HepG2 (cell line): ENCODE results near the gene CACNA1D. TPM values are rescaled to one million over a fixed set of nuclear protein-coding genes. Genes with fewer than 3 reads are reported as not detected.

Experiments
- ATAC-seq: fragments of 200-7000 bp; cut with Tn5 transposase; 3 replicates; pipeline ENCODE4 v1.9.1; 2020; ENCODE audit warnings: mild to moderate bottlenecking, moderate library complexity
- BruUV-seq: library from RNA; stranded (reverse); fragments of 400-500 nt; replicated peaks from 2 replicates; lab custom pipeline; 2021; lab: Mats Ljungman, UMichigan
- CTCF ChIA-PET: fragments of 300-600 bp; formaldehyde crosslinking; extraction: SDS; loops from one replicate; lab custom pipeline; 2021; ENCODE audit warnings: low total read pairs, inconsistent platforms, low intra/inter-chr PET ratio; lab: Yijun Ruan, JAX
- POLR2A ChIA-PET: fragments of 350-600 bp; sonication (Branson Sonifier 250); formaldehyde crosslinking; loops from one replicate; lab custom pipeline; 2020; ENCODE audit warnings: antibody characterized with exemption, inconsistent platforms; lab: Yijun Ruan, JAX
- DNase-seq: peaks from one replicate; pipeline ENCODE4 v3.0.0-alpha.2; 2015; ENCODE audit warnings: low spot score
- FAIRE-seq: peaks from 3 replicates; lab custom pipeline; 2011; peaks lifted over from hg19 to GRCh38; lab: Jason Lieb, UNC
- H2AFZ ChIP-seq: one replicate; pipeline ENCODE4 v1.6.1; 2011; ENCODE audit warnings: low read length, inconsistent platforms
- H3K27ac ChIP-seq: fragments of 300-600 bp; 3 replicates; pipeline ENCODE4 v1.8.0; 2011; ENCODE audit warnings: mixed run types, mild to moderate bottlenecking, mixed read lengths, low read length, inconsistent platforms; ENCODE audit not compliant: insufficient read depth; ENCODE audit errors: extremely low read length
- H3K27me3 ChIP-seq, 2 experiments: fragments of 200-600 bp in 1 of 2; 2 replicates in 1 of 2; 3 replicates in 1 of 2; pipeline versions ENCODE4 v1.6.0 to v1.8.0; 2011; ENCODE audit warnings: low read length in 2 of 2, mild to moderate bottlenecking in 2 of 2, moderate library complexity in 2 of 2, inconsistent platforms in 1 of 2; ENCODE audit not compliant: insufficient read depth in 2 of 2, control insufficient read depth in 1 of 2
- H3K36me3 ChIP-seq, 2 experiments: fragments of 200-600 bp in 1 of 2; replicated peaks in 1 of 2; 2 replicates in 1 of 2; 3 replicates in 1 of 2; pipeline versions ENCODE4 v1.5.1 to v1.8.0; 2011; ENCODE audit warnings: low read length in 2 of 2, inconsistent platforms in 1 of 2; ENCODE audit not compliant: insufficient read depth in 2 of 2, control insufficient read depth in 1 of 2
- H3K4me1 ChIP-seq: 2 replicates; pipeline ENCODE4 v1.5.1; 2012; ENCODE audit warnings: low read length, inconsistent platforms; ENCODE audit not compliant: insufficient read depth
- H3K4me2 ChIP-seq: 2 replicates; pipeline ENCODE4 v1.6.0; 2011; ENCODE audit warnings: low read depth, low read length, inconsistent platforms
- H3K4me3 ChIP-seq, 3 experiments: fragments of 200-600 bp in 1 of 3; sonication (generic), shearing (Covaris generic) in 1 of 3; replicated peaks in 1 of 3; 2 replicates each; pipeline ENCODE4 v1.5.1; 2011 to 2016; ENCODE audit warnings: low read length in 3 of 3, inconsistent platforms in 2 of 3, low read depth in 2 of 3, mild to moderate bottlenecking in 2 of 3, control low read depth in 1 of 3, mixed read lengths in 1 of 3; ENCODE audit not compliant: insufficient read depth in 1 of 3
- H3K79me2 ChIP-seq: one replicate; pipeline ENCODE4 v1.6.1; 2011; ENCODE audit warnings: low read length, inconsistent platforms; ENCODE audit not compliant: insufficient read depth
- H3K9ac ChIP-seq: 2 replicates; pipeline ENCODE4 v1.6.0; 2011; ENCODE audit warnings: mild to moderate bottlenecking, low read depth, low read length, inconsistent platforms; ENCODE audit not compliant: insufficient read depth
- H3K9me3 ChIP-seq: 2 replicates; pipeline ENCODE4 v1.5.1; 2012; ENCODE audit warnings: mild to moderate bottlenecking, low read length
- H4K20me1 ChIP-seq: 2 replicates; pipeline ENCODE4 v1.6.0; 2011; ENCODE audit warnings: inconsistent platforms, mild to moderate bottlenecking, low read length, moderate library complexity; ENCODE audit not compliant: insufficient read depth
- ARID2 ChIP-seq: sonication (generic); formaldehyde crosslinking; IDR thresholded peaks from 2 replicates; pipeline ENCODE4 v1.8.1; 2022; ENCODE audit warnings: mild to moderate bottlenecking, missing genetic modification reagents, borderline replicate concordance
- BHLHE40 ChIP-seq: IDR thresholded peaks from 2 replicates; pipeline ENCODE4 v1.6.1; 2011; ENCODE audit warnings: low read length, improper control_type of control experiment
- EHMT2 ChIP-seq: fragments of 200-600 bp; sonication (generic); IDR thresholded peaks from 2 replicates; pipeline ENCODE4 v1.7.0; 2017; ENCODE audit warnings: antibody characterized with exemption, low read depth, low read length, borderline replicate concordance
- POLR2A ChIP-seq, 2 experiments: IDR thresholded peaks; 2 replicates each; pipeline ENCODE4 v1.6.1; 2011; ENCODE audit warnings: low read depth in 2 of 2, low read length in 2 of 2, mild to moderate bottlenecking in 1 of 2, moderate library complexity in 1 of 2; ENCODE audit not compliant: insufficient read depth in 1 of 2
- POLR2AphosphoS5 ChIP-seq: IDR thresholded peaks from 2 replicates; pipeline ENCODE4 v1.6.1; 2012; ENCODE audit warnings: low read depth, low read length
- POLR2G ChIP-seq: fragments of 200-400 bp; formaldehyde crosslinking; IDR thresholded peaks from 2 replicates; pipeline ENCODE4 v1.6.1; 2018; ENCODE audit warnings: mild to moderate bottlenecking, low read depth, low read length, moderate library complexity
- RXRA ChIP-seq: sonication (generic); formaldehyde crosslinking; IDR thresholded peaks from 2 replicates; pipeline ENCODE4 v1.5.1; 2020; ENCODE audit warnings: missing genetic modification reagents
- SMAD3 ChIP-seq: sonication (generic); formaldehyde crosslinking; IDR thresholded peaks from 2 replicates; pipeline ENCODE4 v1.4.0; 2020; ENCODE audit warnings: missing genetic modification reagents
- SRSF9 ChIP-seq: fragments of 200-400 bp; formaldehyde crosslinking; IDR thresholded peaks from 2 replicates; pipeline ENCODE4 v1.6.1; 2018; ENCODE audit warnings: borderline replicate concordance, mild to moderate bottlenecking, low read depth, low read length; ENCODE audit not compliant: insufficient read depth, poor library complexity, severe bottlenecking
- TAF1 ChIP-seq: sonication (generic); formaldehyde crosslinking; IDR thresholded peaks from 2 replicates; pipeline ENCODE4 v1.4.0; 2020; ENCODE audit warnings: missing genetic modification reagents
- ZNF557 ChIP-seq: sonication (generic); formaldehyde crosslinking; IDR thresholded peaks from 2 replicates; pipeline ENCODE4 v1.4.0; 2020; ENCODE audit warnings: missing genetic modification reagents
- ZNF761 ChIP-seq: sonication (generic); formaldehyde crosslinking; conservative IDR thresholded peaks from 2 replicates; pipeline ENCODE4 v1.4.0; 2020; ENCODE audit warnings: mild to moderate bottlenecking, missing genetic modification reagents
- ZSCAN9 ChIP-seq: IDR thresholded peaks from 2 replicates; pipeline ENCODE4 v1.6.1; 2016; ENCODE audit warnings: borderline replicate concordance
- WGBS: methylation state at CpG from one replicate; pipeline ENCODE4 v1.1.6; 2017; ENCODE audit warnings: low lambda C conversion rate; 5-methylcytosine and 5-hydroxymethylcytosine counted together
- in situ Hi-C: cut with HindIII; loops from 2 replicates; pipeline ENCODE4 v1.10.0; 2017; ENCODE audit warnings: low pct_unique_long_range_greater_than_20kb; ENCODE audit not compliant: extremely low pct_ligation_motif_present
- intact Hi-C: fragments of 100-400 bp; cut with micrococcal nuclease; formaldehyde crosslinking; loops from one replicate; pipeline ENCODE4 v1.10.0; 2022; ENCODE audit not compliant: unreplicated experiment
- polyA plus RNA-seq, 8 experiments: library from polyadenylated mRNA; depleted of rRNA in 3 of 8; stranded (reverse) in 7 of 8; unstranded in 1 of 8; fragments of >200 nt; fragmentation: Illumina TruSeq in 4 of 8; extraction: Trizol in 4 of 8; gene quantifications; 2 replicates each; pipeline versions ENCODE4 v1.2.1 to v1.2.3, GENCODE V29; 2011 to 2016; ENCODE audit warnings: low read depth in 4 of 8, missing spikeins in 1 of 8, mixed read lengths in 1 of 8; ENCODE audit not compliant: insufficient read depth in 1 of 8
- total RNA-seq, 5 experiments: library from RNA; depleted of rRNA; stranded (reverse); fragments of >200 nt; fragmentation: Illumina TruSeq; extraction: Trizol; gene quantifications; 2 replicates each; pipeline ENCODE4 v1.2.3, GENCODE V29; 2016; ENCODE audit warnings: low read depth in 1 of 5
- TF ChIP-seq, protein P1 (sequence below): sonication (generic); formaldehyde crosslinking; IDR thresholded peaks from 2 replicates; pipeline ENCODE4 v1.4.0; 2020; ENCODE audit warnings: missing genetic modification reagents
- TF ChIP-seq, protein P2 (sequence below): sonication (generic); formaldehyde crosslinking; IDR thresholded peaks from 2 replicates; pipeline ENCODE4 v1.4.0; 2020; ENCODE audit warnings: missing genetic modification reagents, borderline replicate concordance

Gene CACNA1D
- total and polyA plus RNA-seq, 2 of the 13 experiments (the other 11 are each of a cell fraction or from before 2014, with no cell fraction given) = 0.26 to 0.38 TPM

DNA sequence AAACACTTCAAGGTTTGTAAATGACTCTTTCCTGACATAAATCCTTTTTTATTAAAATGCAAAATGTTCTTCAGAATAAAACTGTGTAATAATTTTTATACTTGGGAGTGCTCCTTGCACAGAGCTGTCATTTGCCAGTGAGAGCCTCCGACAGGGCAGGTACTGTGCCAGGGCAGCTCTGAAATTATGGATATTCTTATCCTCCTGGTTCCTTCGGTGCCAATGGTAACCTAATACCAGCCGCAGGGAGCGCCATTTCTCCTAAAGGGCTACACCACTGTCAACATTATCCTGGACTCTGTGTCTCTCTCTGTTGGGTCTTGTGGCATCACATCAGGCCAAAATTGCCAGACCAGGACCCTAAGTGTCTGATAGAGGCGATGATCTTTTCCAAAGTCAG, 318.8 kb downstream of the CACNA1D start:
- no peak for FAIRE-seq
- Histone ChIP-seq H3K36me3 (peaks cover 10 to 29% of the 10 kb centered on the region in 2 experiments), H3K79me2 (no peaks in the 10 kb centered on the region), H3K27me3 (no peaks in the 10 kb centered on the region), H3K4me1 (peaks cover 9% of the 10 kb centered on the region)
- WGBS = 94% methylated on average over 5 of the region's 5 CpGs
- CTCF ChIA-PET = no interaction called here
- TF ChIP-seq POLR2AphosphoS5 (0 out of 2 replicates have a peak, but pooled peaks have one; percentile 21), SMAD3 (CRISPR knock-in tag) (no peak)
- TF ChIP-seq, all 625 proteins: peak for 1
- in situ Hi-C loops (no loop called here), intact Hi-C loops (no loop called here)
- no peak overlapping the region for H2AFZ ChIP-seq
- no peak overlapping the region for H3K4me2 ChIP-seq
- POLR2A ChIA-PET = interaction anchor here (12.1 kb wide), 1 partner anchor 30 kb away, joined by 156 read pairs; the partner anchor contains the start of gene CHDH
- no peak for DNase-seq
- peaks cover 18% of the 10 kb centered on the region for H4K20me1 ChIP-seq
- no peaks in the 10 kb centered on the region for H3K9me3 ChIP-seq
- no peak for ATAC-seq
- BruUV-seq = no TSS peak
- H3K27ac ChIP-seq = no peak overlapping the region
- no peak overlapping the region for H3K9ac ChIP-seq
- no peak overlapping the region for H3K4me3 ChIP-seq

DNA sequence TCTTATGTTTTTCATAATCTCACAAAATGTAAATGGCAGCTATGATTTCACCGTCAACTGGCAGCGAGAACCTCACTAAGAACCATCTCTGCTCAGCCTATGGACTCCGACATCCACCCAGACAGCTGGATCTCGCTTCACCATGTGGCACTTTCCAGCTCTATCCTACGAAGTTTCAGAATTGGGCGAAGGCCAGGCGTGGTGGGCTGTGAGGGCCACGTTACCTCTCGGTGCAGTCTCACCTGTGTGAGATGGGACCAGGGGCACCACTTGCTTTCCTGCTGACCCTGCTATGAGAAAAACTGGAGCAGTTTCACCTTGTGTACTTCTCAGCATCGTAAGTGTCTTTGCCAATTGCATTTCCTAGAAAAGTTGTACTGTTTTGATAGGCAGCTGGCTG, 319.5 kb downstream of the CACNA1D start:
- CTCF ChIA-PET = no interaction called here
- Histone ChIP-seq H3K4me2 (no peak overlapping the region), H3K4me3 (no peak overlapping the region), H3K27ac (no peak overlapping the region), H3K9me3 (no peaks in the 10 kb centered on the region), H3K4me1 (peaks cover 15% of the 10 kb centered on the region), H3K36me3 (peaks cover 16 to 35% of the 10 kb centered on the region in 2 experiments), H4K20me1 (peaks cover 15% of the 10 kb centered on the region), H3K27me3 (no peaks in the 10 kb centered on the region), H3K9ac (no peak overlapping the region), H3K79me2 (no peaks in the 10 kb centered on the region), H2AFZ (no peak overlapping the region)
- BruUV-seq = no TSS peak
- WGBS = 94% methylated on average over 9 of the region's 10 CpGs
- POLR2A ChIA-PET = interaction anchor here (12.1 kb wide), 1 partner anchor 29 kb away, joined by 156 read pairs; the partner anchor contains the start of gene CHDH
- FAIRE-seq = no peak
- no peak for DNase-seq
- in situ Hi-C loops = no loop called here
- intact Hi-C loops = no loop called here
- no peak for ATAC-seq
- TF ChIP-seq POLR2A (IDR thresholded peaks at IDR 0.05; ENCODE audit: insufficient read depth in 1 of 2, low read depth in 2 of 2, low read length in 2 of 2) = peak in 1 of 2 experiments; percentile 37; a peak in 1 of 4 replicates
- TF ChIP-seq ZSCAN9 (CRISPR knock-in tag) = no peak
- no peak for TF ChIP-seq SRSF9
- no peak for TF ChIP-seq RXRA (CRISPR knock-in tag)
- TF ChIP-seq, protein P1, sequence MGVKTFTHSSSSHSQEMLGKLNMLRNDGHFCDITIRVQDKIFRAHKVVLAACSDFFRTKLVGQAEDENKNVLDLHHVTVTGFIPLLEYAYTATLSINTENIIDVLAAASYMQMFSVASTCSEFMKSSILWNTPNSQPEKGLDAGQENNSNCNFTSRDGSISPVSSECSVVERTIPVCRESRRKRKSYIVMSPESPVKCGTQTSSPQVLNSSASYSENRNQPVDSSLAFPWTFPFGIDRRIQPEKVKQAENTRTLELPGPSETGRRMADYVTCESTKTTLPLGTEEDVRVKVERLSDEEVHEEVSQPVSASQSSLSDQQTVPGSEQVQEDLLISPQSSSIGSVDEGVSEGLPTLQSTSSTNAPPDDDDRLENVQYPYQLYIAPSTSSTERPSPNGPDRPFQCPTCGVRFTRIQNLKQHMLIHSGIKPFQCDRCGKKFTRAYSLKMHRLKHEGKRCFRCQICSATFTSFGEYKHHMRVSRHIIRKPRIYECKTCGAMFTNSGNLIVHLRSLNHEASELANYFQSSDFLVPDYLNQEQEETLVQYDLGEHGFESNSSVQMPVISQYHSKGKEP (CRISPR knock-in tag) = no peak
- TF ChIP-seq POLR2AphosphoS5 = peak; percentile 22; the same call in 1 of the 2 replicates
- no peak for TF ChIP-seq EHMT2
- TF ChIP-seq ZNF557 (CRISPR knock-in tag) = no peak
- TF ChIP-seq TAF1 (CRISPR knock-in tag) = no peak
- TF ChIP-seq, protein P2, sequence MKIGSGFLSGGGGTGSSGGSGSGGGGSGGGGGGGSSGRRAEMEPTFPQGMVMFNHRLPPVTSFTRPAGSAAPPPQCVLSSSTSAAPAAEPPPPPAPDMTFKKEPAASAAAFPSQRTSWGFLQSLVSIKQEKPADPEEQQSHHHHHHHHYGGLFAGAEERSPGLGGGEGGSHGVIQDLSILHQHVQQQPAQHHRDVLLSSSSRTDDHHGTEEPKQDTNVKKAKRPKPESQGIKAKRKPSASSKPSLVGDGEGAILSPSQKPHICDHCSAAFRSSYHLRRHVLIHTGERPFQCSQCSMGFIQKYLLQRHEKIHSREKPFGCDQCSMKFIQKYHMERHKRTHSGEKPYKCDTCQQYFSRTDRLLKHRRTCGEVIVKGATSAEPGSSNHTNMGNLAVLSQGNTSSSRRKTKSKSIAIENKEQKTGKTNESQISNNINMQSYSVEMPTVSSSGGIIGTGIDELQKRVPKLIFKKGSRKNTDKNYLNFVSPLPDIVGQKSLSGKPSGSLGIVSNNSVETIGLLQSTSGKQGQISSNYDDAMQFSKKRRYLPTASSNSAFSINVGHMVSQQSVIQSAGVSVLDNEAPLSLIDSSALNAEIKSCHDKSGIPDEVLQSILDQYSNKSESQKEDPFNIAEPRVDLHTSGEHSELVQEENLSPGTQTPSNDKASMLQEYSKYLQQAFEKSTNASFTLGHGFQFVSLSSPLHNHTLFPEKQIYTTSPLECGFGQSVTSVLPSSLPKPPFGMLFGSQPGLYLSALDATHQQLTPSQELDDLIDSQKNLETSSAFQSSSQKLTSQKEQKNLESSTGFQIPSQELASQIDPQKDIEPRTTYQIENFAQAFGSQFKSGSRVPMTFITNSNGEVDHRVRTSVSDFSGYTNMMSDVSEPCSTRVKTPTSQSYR (CRISPR knock-in tag) = no peak
- peak; percentile 46; the same call in 1 of the 2 replicates for TF ChIP-seq POLR2G
- TF ChIP-seq BHLHE40 = no peak
- TF ChIP-seq ARID2 = 0 out of 2 replicates have a peak, but pooled peaks have one; percentile 26
- TF ChIP-seq ZNF761 (CRISPR knock-in tag) = no peak
